ENCODE data around the gene MYCT1. TPM values are rescaled to one million over a fixed set of nuclear protein-coding genes. Genes with fewer than 3 reads are reported as not detected.
"Not testable (repeated sequence)": the region's sequence is repeated elsewhere in the genome, so short reads cannot be mapped to it uniquely, and the experiment has no call there.

Gene MYCT1, protein sequence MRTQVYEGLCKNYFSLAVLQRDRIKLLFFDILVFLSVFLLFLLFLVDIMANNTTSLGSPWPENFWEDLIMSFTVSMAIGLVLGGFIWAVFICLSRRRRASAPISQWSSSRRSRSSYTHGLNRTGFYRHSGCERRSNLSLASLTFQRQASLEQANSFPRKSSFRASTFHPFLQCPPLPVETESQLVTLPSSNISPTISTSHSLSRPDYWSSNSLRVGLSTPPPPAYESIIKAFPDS
- 19.7 TPM for total RNA-seq
- long read RNA-seq, transcript MYCT1-201 (2 exons, 3,030 nt): major isoform, 5 of 17 reads
- long read RNA-seq, partial matches to known transcripts: 0 of 17 reads
- long read RNA-seq, other reads (novel, unspliced or antisense): 7 of 17 reads

GRCh38 chr6:152697634-152698033, at the start of gene MYCT1:
Gene MYCT1 (plus strand): TSS chr6:152697897. CDS start chr6:152697903, 6 bp downstream.
- no peak for DNase-seq (ENCODE audit: low spot score)

DNA sequence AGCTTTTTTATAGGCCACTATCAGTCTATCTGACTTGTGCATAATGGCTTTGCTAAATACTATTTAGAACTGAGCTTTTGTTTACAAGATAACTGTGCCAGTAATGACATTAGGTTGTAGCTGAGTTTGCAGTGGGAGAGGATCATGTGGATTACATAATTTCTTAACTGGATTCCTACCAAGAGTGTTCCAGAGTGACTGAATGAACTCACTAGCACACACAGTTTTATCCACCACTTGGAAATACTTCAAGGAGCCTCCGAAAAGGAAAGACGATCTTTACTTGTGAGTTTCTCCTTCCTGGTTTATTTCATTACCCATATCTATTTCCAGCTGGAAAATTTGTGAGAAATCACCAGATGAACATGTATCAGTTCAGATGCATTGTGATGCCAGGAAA, 49.6 kb upstream of the MYCT1 start:
- no peak for DNase-seq (ENCODE audit: low spot score)

GRCh38 chr6:152651986-152652385, 45.7 kb upstream of the MYCT1 start:
- DNase-seq (ENCODE audit: low spot score): no peak

DNA sequence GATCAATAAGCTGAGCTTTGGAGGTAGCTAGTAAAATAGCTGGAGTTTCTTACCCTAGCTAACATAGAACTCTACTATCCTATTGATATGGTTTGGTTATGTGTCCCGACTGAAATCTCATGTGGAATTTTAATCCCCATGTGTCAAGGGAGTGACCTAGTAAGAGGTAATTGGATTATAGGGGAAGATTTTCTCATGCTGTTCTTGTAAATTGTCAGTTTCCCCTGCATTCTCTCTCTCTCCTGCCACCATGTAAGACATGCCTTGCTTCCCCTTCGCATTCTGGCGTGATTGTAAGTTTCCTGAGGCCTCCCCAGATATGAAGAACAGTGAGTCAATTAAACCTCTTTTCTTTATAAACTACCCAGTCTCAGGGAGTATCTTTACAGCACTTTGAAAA, 35.9 kb upstream of the MYCT1 start:
- no peak for DNase-seq (ENCODE audit: low spot score)

- DNase-seq (ENCODE audit: low spot score): no peak
These were observed 27.8 kb upstream of the MYCT1 start for GRCh38 chr6:152669895-152670294.

DNA sequence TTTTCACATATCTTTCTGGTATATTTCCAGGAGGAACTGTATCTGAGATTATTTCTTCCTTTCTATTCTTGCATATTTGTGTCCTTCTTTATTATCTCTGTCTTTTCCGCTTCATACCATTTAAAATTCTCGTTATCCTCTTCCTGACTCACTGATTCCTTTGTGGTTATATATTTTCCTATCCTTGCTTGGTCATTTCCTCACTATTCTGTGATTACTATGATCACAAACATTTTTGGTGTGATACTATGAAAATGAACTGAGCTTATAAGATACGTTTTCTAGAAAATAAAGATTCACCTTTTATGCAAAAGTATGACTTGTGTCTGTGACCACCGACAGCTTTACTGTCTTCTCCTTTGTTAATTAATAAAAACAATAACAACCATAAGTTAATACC, 26.5 kb upstream of the MYCT1 start:
- DNase-seq (ENCODE audit: low spot score): no peak

GRCh38 chr6:152673236-152673635, 24.5 kb upstream of the MYCT1 start:
- no peak for DNase-seq (ENCODE audit: low spot score)

- no peak for DNase-seq (ENCODE audit: low spot score)
These were observed 17.5 kb upstream of the MYCT1 start for GRCh38 chr6:152680151-152680550.

- no peak for DNase-seq (ENCODE audit: low spot score)
These were observed 16.7 kb upstream of the MYCT1 start for GRCh38 chr6:152680879-152681517.

DNA sequence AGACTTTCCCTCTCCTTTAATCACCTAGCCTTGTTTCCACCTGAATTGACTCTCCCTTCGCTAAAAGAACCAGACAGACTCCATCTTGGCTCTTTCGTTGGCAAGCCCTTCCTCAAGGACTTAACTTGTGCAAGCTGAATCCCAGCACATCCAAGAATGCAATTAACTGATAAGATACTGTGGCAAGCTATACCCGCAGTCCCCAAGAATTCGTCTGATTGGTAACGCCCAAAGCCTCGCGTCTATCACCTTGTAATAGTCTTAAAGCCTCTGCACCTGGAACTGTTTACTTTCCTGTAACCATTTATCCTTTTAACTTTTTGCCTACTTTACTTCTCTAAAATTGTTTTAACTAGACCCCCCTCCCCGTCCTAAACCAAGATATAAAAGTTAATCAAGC, 15.6 kb upstream of the MYCT1 start:
- no peak for DNase-seq (ENCODE audit: low spot score)

DNA sequence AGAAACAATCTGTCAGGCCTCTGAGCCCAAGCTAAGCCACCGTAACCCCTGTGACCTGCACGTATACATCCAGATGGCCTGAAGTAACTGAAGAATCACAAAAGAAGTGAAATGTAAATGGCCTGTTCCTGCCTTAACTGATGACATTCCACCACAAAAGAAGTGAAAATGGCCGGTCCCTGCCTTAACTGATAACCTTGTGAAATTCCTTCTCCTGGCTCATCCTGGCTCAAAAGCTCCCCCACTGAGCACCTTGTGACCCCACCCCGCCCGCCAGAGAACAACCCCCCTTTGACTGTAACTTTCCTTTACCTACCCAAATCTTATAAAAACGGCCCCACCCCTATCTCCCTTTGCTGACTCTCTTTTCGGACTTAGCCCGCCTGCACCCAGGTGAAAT, 14.8 kb upstream of the MYCT1 start:
- not testable (repeated sequence) for DNase-seq (ENCODE audit: low spot score)

DNA sequence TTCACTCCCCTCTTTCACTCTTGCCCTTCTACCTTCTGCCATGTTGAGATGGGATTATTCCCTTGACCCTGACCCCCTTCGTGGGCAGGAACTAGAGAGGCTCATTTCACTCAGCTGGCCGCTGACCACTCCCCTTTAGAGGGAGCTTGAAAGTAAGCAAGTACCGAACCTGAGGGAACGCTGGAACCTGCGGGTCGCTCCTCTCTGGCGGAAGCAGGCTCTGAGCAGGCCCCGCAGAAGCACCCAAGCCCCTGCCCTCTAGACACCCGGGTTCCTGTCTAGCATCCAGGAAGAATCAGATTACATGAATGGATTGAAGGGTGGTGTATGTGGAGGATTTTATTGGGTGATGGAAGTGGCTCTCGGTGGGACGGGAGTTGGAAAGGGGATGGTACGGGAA, 11.9 kb upstream of the MYCT1 start:
- no peak for DNase-seq (ENCODE audit: low spot score)

GRCh38 chr6:152695372-152696045, 2.2 kb upstream of the MYCT1 start:
- DNase-seq (ENCODE audit: low spot score): no peak

DNA sequence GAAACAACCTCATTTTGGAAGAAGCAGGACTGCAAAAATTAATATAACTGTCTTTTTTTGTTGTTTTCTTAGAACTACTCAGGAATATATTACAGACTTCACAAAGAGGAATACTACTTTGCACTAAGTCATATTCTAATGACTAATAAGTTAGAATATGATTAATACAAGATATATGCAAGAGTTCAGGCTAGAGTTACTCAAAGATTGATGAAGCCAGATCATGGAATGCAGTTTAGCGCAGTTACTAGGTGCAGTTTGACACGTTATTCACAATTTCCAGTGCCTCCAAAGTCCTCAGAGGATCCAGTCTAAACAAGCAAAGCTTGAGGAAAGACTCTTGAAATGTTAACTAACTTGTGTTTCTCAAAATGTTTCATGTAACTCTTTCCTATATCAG, 1.2 kb upstream of the MYCT1 start:
- no peak for DNase-seq (ENCODE audit: low spot score)

GRCh38 chr6:152698692-152699091, 995 bp downstream of the MYCT1 start:
- no peak for DNase-seq (ENCODE audit: low spot score)

GRCh38 chr6:152700427-152700826, 2.7 kb downstream of the MYCT1 start:
- no peak for DNase-seq (ENCODE audit: low spot score)

GRCh38 chr6:152701081-152701862, 3.6 kb downstream of the MYCT1 start:
- DNase-seq (ENCODE audit: low spot score): no peak

DNA sequence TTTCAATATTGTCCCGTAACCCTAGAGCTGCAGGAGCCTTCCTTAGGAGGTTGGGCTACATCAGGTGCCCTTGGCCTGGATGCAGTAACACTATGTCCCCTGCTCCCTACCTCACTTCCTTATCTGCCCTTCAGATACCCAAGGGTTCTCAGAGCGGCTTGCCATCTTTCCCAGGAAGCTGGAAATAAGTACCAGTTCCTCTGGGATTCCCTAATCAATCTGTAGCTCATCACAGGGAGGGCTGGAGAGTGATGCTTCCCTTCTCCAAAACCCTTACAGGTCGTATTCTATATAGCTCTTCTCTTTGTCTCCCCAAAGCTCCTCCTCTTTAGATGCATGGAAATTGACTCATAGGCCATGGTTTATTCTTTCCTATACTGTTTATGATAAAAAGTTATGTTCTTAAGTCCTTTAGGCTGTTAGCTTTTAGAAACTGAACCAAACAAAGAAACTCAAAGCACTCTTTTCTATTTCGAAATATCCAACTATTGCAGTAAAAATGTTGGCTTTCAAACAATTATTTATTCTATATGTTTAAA, 4.2 kb downstream of the MYCT1 start:
- DNase-seq (ENCODE audit: low spot score): no peak

- not testable (repeated sequence) for DNase-seq (ENCODE audit: low spot score)
These were observed 6.1 kb downstream of the MYCT1 start for GRCh38 chr6:152703750-152704149.

GRCh38 chr6:152705327-152705726, 7.6 kb downstream of the MYCT1 start:
- DNase-seq (ENCODE audit: low spot score): no peak

DNA sequence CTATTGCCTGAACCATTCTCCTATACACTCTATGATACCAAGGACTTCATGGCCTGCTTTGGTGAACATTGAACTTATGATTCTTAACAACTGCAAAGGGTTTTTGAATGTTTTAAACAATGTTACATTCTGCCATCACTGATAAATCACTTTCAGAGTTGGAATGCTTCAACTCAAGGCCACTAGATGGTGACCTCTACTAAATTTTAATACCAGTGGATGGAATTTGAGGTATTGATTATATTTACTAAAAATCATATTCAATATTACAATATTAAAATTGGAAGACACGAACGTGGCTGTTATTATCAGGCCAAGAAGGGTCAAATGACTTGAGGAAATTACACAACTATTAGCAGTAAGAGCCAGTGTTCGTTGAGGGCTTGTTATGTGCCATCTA, 18.6 kb downstream of the MYCT1 start:
- DNase-seq (ENCODE audit: low spot score): no peak
